CD4-positive, alpha-beta T cell treated with Interferon alpha-2 for 1 hour (primary cell): ENCODE data around the gene PTEN.
"Not testable (repeated sequence)": the region's sequence is repeated elsewhere in the genome, so short reads cannot be mapped to it uniquely, and the experiment has no call there.

Source experiments
- DNase-seq, 2 donors: peaks; one replicate each; pipeline ENCODE4 v3.0.0-alpha.2; 2020 to 2022

PTEN gene

DNA sequence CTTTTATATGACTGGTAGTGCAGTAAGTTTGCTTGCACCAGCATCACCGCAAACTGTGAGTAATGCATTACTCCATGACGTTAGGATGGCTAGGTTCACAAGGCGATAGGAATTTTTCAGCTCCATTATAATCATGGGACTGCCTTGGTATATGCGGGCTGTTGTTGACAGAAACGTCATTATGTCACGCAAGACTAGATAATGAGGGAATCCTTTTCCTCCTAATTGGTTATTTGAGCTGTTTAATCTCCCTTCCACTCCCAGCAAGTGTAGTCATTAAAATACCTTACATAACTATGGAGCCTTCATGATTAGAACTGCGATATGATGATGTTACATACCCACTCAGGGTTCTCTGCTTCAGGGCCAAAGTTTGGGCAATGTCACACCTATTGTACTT, 17.4 kb upstream of the PTEN start:
- no peak for DNase-seq

- DNase-seq, result not testable (repeated sequence)
These were observed 16.7 kb upstream of the PTEN start for GRCh38 chr10:87846711-87847110.

DNA sequence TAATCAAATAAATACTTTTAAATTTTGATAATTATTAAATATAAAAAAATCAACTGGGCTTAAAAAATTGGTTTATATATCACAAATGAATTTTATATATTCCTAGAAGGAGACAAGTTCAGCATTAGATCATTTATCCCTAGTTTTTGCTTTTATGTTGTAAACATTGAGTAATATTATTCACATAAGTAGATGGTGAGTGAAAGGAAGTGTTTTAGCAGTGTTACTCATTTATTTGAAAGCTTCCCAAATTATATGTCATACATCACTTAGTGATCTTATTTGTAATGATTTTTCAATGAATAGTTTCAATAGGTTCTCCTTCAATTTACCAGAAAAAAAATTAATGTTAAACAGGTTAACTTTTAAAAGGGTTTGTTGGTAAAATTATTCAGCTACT, 15.9 kb upstream of the PTEN start:
- no peak for DNase-seq

GRCh38 chr10:87849001-87849400, 14.4 kb upstream of the PTEN start:
- no peak for DNase-seq

DNA sequence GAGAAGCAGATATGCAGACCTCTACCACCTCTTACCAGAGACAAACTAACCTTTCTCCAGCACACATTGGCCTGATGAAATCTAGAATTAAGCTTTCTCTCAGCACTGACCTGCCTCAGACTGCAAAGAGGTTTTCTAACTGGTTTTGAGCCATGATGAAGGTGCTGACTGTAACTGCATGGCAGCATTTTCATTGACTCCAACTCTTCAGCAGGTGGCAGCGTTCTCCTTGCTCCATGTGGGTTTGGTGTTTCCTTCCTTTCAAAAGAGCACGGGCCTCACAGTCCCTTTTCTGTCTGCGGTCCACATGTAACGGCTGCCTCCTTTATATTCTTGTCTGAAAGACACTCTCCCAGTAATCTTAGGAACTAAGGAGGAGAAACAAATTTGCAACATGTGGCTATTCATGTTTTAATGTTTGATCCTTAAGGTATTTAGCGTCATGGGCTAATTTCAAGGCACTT, 12.7 kb upstream of the PTEN start:
- DNase-seq, result peak; percentile 56 to 58

- no peak for DNase-seq
These were observed 11.3 kb upstream of the PTEN start for GRCh38 chr10:87852089-87852488.

- not testable (repeated sequence) for DNase-seq
These were observed 8.2 kb upstream of the PTEN start for GRCh38 chr10:87855247-87855646.

- DNase-seq, result not testable (repeated sequence)
These were observed 7.8 kb upstream of the PTEN start for GRCh38 chr10:87855665-87856064.

GRCh38 chr10:87860156-87860795, 3.1 kb upstream of the PTEN start:
- DNase-seq, result peak; percentile 61 to 73

GRCh38 chr10:87860816-87861403, 2.5 kb upstream of the PTEN start:
- DNase-seq, result no peak

DNA sequence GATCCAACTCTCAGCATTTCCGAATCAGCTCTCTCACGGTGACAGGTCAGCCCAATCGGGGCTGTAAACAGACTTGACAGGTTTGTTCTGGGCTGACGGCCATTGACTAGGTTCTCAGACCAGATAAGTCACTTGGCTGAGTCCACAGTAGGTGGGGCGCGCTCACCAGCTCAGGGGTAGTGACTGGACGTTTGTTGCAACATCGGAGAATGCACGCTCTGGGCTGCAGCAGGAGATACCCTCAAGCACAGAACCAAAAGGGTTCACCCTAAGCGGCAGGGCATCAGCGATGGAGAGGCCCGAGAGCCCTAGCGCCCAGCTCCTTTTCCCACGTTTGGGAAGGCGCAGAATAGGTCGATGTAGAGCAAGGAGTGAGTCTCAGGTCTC, 1.9 kb upstream of the PTEN start:
- peak in 1 of 2 donors; percentile 60 for DNase-seq

DNA sequence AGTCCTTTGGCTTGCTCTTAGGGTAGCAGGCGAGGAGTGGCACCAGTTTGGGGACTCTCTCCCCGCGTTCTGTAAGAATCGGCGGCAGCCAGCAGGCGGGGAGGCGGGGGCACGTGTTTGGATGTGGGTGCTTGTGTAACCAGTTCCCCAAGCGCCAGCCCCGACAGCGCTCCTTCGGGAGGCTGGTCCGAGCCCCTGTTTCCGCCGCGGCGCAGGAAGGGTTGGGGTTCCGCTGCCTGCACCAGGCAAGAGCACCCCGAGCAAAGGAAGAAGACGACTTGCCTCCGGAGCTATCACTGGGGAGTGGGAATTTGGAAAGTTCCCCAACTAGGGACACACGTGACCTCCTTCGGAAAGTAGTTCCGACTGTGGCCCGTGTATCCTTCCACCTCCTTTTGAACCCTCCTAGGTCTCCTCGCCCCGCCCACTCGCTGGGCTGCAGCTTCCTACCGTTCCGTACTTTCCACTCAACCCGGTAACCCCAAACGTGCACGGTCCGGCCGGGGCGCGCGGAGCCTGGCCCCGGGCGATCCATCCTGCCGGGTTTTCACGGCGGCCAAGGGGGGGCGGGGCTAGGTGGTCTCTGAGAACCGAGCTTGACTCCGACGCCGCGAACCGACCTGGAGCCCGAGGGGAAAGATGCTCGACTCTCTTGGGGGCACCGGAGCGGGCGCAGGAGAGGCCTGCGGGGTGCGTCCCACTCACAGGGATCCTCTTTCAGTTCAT, 1.3 kb upstream of the PTEN start:
- peak; percentile 95 to 96 for DNase-seq

GRCh38 chr10:87862679-87863052, 759 bp upstream of the PTEN start:
- peak; percentile 70 to 80 for DNase-seq

- peak; percentile 6 to 42 for DNase-seq
These were observed 598 bp downstream of the PTEN start for GRCh38 chr10:87863951-87864495.

DNA sequence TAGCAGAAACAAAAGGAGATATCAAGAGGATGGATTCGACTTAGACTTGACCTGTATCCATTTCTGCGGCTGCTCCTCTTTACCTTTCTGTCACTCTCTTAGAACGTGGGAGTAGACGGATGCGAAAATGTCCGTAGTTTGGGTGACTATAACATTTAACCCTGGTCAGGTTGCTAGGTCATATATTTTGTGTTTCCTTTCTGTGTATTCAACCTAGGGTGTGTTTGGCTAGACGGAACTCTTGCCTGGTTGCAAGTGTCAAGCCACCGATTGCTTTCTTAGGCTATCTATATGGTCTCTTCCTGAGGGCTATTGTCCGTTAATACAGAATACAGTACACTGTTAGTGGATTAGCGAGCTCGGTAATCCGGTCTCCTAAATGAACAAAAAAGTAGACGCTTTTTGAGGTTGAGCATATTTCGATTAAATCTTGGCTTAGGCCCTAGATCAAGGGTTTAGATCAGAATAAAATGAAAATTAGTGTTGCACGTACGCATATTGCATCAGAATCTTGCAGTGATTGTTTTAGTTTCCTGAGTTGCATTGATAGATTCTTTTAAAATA, 1.2 kb downstream of the PTEN start:
- DNase-seq, result no peak

- DNase-seq, result no peak
These were observed 1.9 kb downstream of the PTEN start for GRCh38 chr10:87865241-87865881.

DNA sequence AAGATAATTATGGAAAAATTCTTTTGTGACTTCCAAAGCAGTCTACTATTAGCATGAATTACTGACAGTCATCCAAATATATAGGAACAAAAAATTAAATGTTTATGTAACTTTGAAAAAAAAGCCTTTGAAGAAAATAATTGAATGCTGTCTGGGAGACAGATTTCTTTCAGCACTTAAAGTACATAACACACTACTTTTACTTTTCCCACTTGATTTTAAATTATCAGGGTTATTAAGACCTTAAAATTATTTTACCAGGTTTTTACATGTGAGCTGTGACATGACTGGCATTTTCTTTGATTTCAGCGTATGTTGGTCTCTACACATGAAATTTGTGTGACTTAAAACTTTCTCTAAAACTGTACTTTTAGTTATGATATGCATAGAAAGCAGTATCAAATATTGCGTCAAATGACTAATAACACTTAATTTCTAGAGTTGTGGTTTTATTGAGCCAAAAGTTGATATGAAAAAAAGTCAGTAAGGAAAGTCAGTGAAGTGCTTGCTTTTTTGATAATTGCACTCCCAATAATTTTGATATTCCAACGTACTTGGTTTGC, 3.1 kb downstream of the PTEN start:
- no peak for DNase-seq

DNA sequence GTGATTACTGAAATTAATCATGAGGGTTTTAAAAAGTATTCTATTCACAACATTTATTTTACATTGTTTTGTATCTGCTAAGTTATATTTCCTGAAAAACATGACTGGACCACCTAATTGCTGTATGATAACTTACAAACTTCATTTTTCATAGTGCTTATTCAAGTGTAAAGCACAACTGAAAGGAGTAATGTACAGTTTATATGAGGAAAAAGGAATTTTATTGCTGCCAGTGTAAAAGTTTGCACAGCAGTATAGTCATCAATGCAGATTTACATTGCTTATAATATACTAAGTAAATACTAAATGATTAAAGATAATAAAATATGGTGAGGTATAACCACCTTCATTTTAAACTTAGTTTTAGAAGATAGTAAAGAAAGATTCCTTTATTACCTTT, 4.0 kb downstream of the PTEN start:
- DNase-seq, result no peak

DNA sequence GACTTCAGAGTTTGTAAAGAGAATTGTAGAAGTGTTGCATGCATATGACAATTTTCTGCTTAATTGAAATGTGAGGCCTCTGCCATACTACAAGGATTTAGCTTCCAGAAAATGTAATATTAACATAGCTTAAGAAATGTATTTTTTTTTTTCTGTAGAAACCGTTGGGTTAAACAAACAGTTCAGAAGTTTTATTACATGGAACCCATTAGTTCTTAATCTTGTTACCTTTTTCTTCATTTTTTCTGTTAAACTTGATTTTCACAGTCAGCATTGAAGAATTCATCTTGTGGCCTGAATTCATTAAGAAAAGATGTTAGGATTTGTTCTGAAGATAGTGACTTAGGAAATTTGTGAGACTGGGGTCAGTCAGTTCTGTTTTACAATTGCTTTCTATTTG, 4.9 kb downstream of the PTEN start:
- no peak for DNase-seq

DNA sequence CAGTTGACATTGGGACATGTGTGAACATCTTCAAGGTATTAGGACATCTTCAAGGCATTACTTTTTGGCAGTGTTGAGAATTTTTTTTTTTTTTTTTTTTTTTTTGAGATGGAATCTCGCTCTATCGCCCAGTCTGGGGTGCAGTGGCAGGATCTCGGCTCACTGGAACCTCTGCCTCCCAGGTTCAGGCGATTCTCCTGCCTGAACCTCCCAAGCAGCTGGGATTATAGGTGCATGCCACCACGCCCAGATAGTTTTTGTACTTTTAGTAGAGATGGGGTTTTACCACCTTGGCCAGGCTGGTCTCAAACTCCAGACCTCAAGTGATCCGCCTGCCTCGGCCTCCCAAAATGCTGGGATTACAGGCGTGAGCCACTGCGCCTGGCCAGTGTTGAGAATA, 5.7 kb downstream of the PTEN start:
- not testable (repeated sequence) for DNase-seq

DNA sequence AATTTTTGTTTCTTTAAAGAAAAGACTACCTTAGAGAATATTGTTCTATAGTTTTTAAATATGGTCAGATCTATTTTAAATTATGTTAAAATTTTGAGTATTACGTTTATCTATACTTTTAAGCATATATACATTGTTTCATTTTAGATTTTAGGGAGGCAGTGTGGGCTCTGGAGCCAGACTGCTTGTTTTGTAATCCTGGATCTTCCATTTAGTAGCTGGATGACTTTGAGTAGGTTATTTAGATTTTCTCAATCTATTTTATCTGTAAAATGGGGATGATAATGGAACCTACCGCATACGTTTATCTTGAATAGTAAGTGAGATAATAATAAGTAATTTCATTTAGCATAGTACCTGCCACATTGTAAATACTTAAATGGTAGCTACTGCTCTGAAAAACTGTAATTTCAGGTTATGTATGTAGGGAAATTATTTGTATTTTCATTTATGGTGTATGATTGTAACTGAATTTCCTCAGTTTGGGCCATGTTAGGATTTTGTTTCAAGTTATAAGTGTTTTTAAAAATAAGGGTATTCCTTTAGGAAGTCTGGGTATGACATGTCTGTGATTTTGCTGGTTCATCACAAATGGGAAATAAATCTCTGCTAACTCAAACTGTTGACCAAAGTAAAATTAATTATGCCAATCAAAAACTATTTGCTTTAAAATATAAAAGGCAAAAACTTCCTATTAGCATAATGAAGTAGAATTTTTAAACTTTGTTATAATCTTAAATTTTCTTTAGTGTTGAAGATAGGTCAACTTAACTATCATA, 6.5 kb downstream of the PTEN start:
- DNase-seq, result no peak

- no peak for DNase-seq
These were observed 9.4 kb downstream of the PTEN start for GRCh38 chr10:87872828-87873227.
